K562 (cell line): ENCODE data around the gene HIRIP3. TPM values are rescaled to one million over a fixed set of nuclear protein-coding genes. Genes with fewer than 3 reads are reported as not detected.

ENCODE experiments used
- CREM ChIP-seq: IDR thresholded peaks from 2 replicates; pipeline ENCODE4 v1.6.1; 2014; ENCODE audit warnings: antibody characterized with exemption, low read depth
- GABPA ChIP-seq: fragments of 200-800 bp; sonication (Bioruptor generic); conservative IDR thresholded peaks from 2 replicates; pipeline ENCODE4 v1.6.1; 2016; ENCODE audit warnings: low read depth, missing genetic modification characterization, missing compliant biosample characterization
- GABPB1 ChIP-seq: sonication (generic); formaldehyde crosslinking; IDR thresholded peaks from 2 replicates; pipeline ENCODE4 v1.8.0; 2022; ENCODE audit warnings: mild to moderate bottlenecking, missing genetic modification reagents
- GTF2E2 ChIP-seq: fragments of 200-800 bp; sonication (Bioruptor generic); IDR thresholded peaks from 2 replicates; pipeline ENCODE4 v1.6.1; 2016; ENCODE audit warnings: missing genetic modification characterization, missing compliant biosample characterization
- NRF1 ChIP-seq, 2 experiments: fragments of 450-650 bp; IDR thresholded peaks in 1 of 2; conservative IDR thresholded peaks in 1 of 2; 2 replicates each; pipeline ENCODE4 v1.6.1; 2014; ENCODE audit warnings: mild to moderate bottlenecking in 2 of 2
- PHF8 ChIP-seq: fragments of 200-600 bp; sonication (generic); IDR thresholded peaks from 2 replicates; pipeline ENCODE4 v1.6.1; 2012; ENCODE audit warnings: mixed run types, mild to moderate bottlenecking, inconsistent platforms, low read length, moderate library complexity, borderline replicate concordance
- POLR2AphosphoS2 ChIP-seq: IDR thresholded peaks from 2 replicates; pipeline ENCODE4 v1.6.1; 2012; ENCODE audit warnings: low read length, improper control_type of control experiment
- POLR2AphosphoS5 ChIP-seq: IDR thresholded peaks from 2 replicates; pipeline ENCODE4 v1.6.1; 2011; ENCODE audit warnings: mild to moderate bottlenecking, low read depth, low read length, moderate library complexity; ENCODE audit not compliant: control insufficient read depth, insufficient read depth
- PTTG1 ChIP-seq: fragments of 450-650 bp; IDR thresholded peaks from 2 replicates; pipeline ENCODE4 v1.6.1; 2016; ENCODE audit warnings: low read depth, mild to moderate bottlenecking, missing genetic modification characterization, missing compliant biosample characterization
- RBM25 ChIP-seq: fragments of 200-400 bp; formaldehyde crosslinking; IDR thresholded peaks from 2 replicates; pipeline ENCODE4 v1.6.1; 2018; ENCODE audit warnings: low read length, low read depth, moderate library complexity; ENCODE audit not compliant: severe bottlenecking
- RNF2 ChIP-seq: sonication (generic); IDR thresholded peaks from 2 replicates; pipeline ENCODE4 v1.6.1; 2016
- SIN3B ChIP-seq: fragments of 450-650 bp; IDR thresholded peaks from 2 replicates; pipeline ENCODE4 v1.6.1; 2017; ENCODE audit warnings: low read depth, mild to moderate bottlenecking, moderate library complexity
- SOX6 ChIP-seq: fragments of 450-650 bp; IDR thresholded peaks from 2 replicates; pipeline ENCODE4 v1.6.1; 2014; ENCODE audit warnings: mild to moderate bottlenecking
- SRSF1 ChIP-seq: fragments of 200-400 bp; formaldehyde crosslinking; IDR thresholded peaks from 2 replicates; pipeline ENCODE4 v1.6.1; 2017; ENCODE audit warnings: mild to moderate bottlenecking, low read depth, low read length, moderate library complexity
- TAF7 ChIP-seq: fragments of 450-650 bp; IDR thresholded peaks from 2 replicates; pipeline ENCODE4 v1.6.1; 2016; ENCODE audit warnings: missing genetic modification characterization, missing compliant biosample characterization
- TBL1XR1 ChIP-seq, 2 experiments: IDR thresholded peaks; 2 replicates each; pipeline ENCODE4 v1.6.1; 2012; ENCODE audit warnings: improper control_type of control experiment in 2 of 2, low read length in 2 of 2, mild to moderate bottlenecking in 1 of 2
- ZBTB12 ChIP-seq: fragments of 250-450 bp; sonication (Bioruptor Pico); IDR thresholded peaks from 2 replicates; pipeline ENCODE4 v1.4.0; 2020
- ZFP30 ChIP-seq: fragments of 250-450 bp; sonication (Bioruptor Pico); IDR thresholded peaks from 2 replicates; pipeline ENCODE4 v1.8.0; 2022; ENCODE audit warnings: moderate library complexity, mild to moderate bottlenecking, inconsistent platforms, borderline replicate concordance
- ZNF253 ChIP-seq: fragments of 250-450 bp; sonication (Bioruptor Pico); conservative IDR thresholded peaks from 2 replicates; pipeline ENCODE4 v1.6.1; 2021; ENCODE audit warnings: mild to moderate bottlenecking
- ZNF407 ChIP-seq: fragments of 450-650 bp; IDR thresholded peaks from 2 replicates; pipeline ENCODE4 v1.6.1; 2016; ENCODE audit warnings: low read depth
- polyA plus RNA-seq, 8 experiments: library from polyadenylated mRNA; depleted of rRNA in 4 of 8; stranded (reverse) in 5 of 8; unstranded in 3 of 8; fragments of >200 nt; fragmentation: Nextera tagmentation in 2 of 8; fragmentation: Illumina TruSeq in 1 of 8; extraction: Ambion mirVana in 2 of 8; extraction: Trizol in 1 of 8; gene quantifications; 2 replicates each; pipeline versions ENCODE4 v1.2.1 to v1.2.3, GENCODE V29; 2011 to 2014; ENCODE audit warnings: inconsistent platforms in 1 of 8, missing spikeins in 1 of 8
- total RNA-seq, 7 experiments: library from RNA; depleted of rRNA in 6 of 7; stranded (reverse); fragments of >200 nt in 6 of 7; fragmentation: Illumina TruSeq in 2 of 7; extraction: Trizol in 2 of 7; gene quantifications; 2 replicates each; pipeline versions ENCODE4 v1.2.1 to v1.2.3, GENCODE V29; 2011 to 2021; ENCODE audit warnings: low replicate concordance in 1 of 7

The HIRIP3 gene
- total and polyA plus RNA-seq, 9 of the 15 experiments (the other 6 are each of a cell fraction or from before 2014, with no cell fraction given) = 3.3 to 38.2 (median 18.2) TPM

- TF ChIP-seq RBM25 (no peak), ZFP30 (no peak), SRSF1 (no peak), SOX6 (peak; percentile 66), POLR2AphosphoS5 (peak; percentile 72), TBL1XR1 (IDR thresholded peaks at IDR 0.05; ENCODE audit: low read length in 2 of 2) (0 out of 4 replicates have a peak, but pooled peaks of 1 of the 2 experiments have one; percentile 5), ZBTB12 (CRISPR knock-in tag) (peak; percentile 59; the same call in 1 of the 2 replicates), PHF8 (peak; percentile 76; the same call in 1 of the 2 replicates), CREM (peak; percentile 88), SIN3B (no peak), GABPB1 (CRISPR knock-in tag) (peak; percentile 51; the same call in 1 of the 2 replicates), NRF1 (conservative IDR thresholded peaks at IDR 0.05 in 1 of 2, IDR thresholded peaks at IDR 0.05 in 1 of 2) (peak; percentile 96 to 97), GTF2E2 (tag) (no peak), PTTG1 (no peak), ZNF253 (no peak), RNF2 (no peak), POLR2AphosphoS2 (no peak), GABPA (tag) (peak; percentile 29), ZNF407 (peak; percentile 32; the same call in 1 of the 2 replicates), TAF7 (tag) (peak; percentile 69)
Observed at GRCh38 chr16:29961479-29962343, 33.7 kb downstream of the HIRIP3 start, which contains the start of gene TMEM219 (continued).
